B cell (primary cell): Measurements from ENCODE around the gene ABHD16A. TPM values are rescaled to one million over a fixed set of nuclear protein-coding genes. Genes with fewer than 3 reads are reported as not detected.
A peak's percentile ranks its signal among the peaks of the same experiment; 100 is the strongest.

Experiments
- ATAC-seq: fragments of 200-7000 bp; cut with Tn5 transposase; one replicate; pipeline ENCODE4 v1.10.0; 2021; ENCODE audit warnings: low read depth, mild to moderate bottlenecking, moderate number of reproducible peaks, moderate library complexity
- CTCF ChIA-PET: fragments of 350-600 bp; sonication (Branson Sonifier 250); formaldehyde crosslinking; loops from one replicate; lab custom pipeline; 2021; ENCODE audit warnings: antibody characterized with exemption, inconsistent platforms; lab: Charles Lee
- POLR2A ChIA-PET: fragments of 350-600 bp; sonication (Branson Sonifier 250); formaldehyde crosslinking; loops from one replicate; lab custom pipeline; 2021; ENCODE audit warnings: antibody characterized with exemption; lab: Charles Lee
- DNase-seq: peaks from one replicate; pipeline ENCODE4 v3.0.0; 2013
- H2AFZ ChIP-seq: 2 replicates; pipeline ENCODE4 v1.6.1; 2012; ENCODE audit warnings: mild to moderate bottlenecking, low read depth, low read length; ENCODE audit not compliant: insufficient read depth, poor library complexity, severe bottlenecking
- H3K27ac ChIP-seq, 2 donors: 1 replicate in 1 of 2; 2 replicates in 1 of 2; pipeline ENCODE4 v1.5.1; 2012 to 2013; ENCODE audit warnings: low read length in 2 of 2, mild to moderate bottlenecking in 2 of 2, moderate library complexity in 1 of 2
- H3K27me3 ChIP-seq, 4 experiments: fragments of 200-600 bp in 1 of 4; sonication (generic) in 1 of 4; replicated peaks in 1 of 4; 1 replicate in 2 of 4; 2 replicates in 2 of 4; pipeline versions ENCODE4 v1.6.1 to v1.7.0; 2013 to 2016; ENCODE audit warnings: low read length in 3 of 4, mild to moderate bottlenecking in 2 of 4, mixed read lengths in 1 of 4, moderate library complexity in 1 of 4; ENCODE audit not compliant: insufficient read depth in 4 of 4, control insufficient read depth in 3 of 4; ENCODE audit errors: control extremely low read depth in 1 of 4
- H3K36me3 ChIP-seq, 2 experiments: replicated peaks in 1 of 2; 1 replicate in 1 of 2; 2 replicates in 1 of 2; pipeline versions ENCODE4 v1.6.1 to v1.7.1; 2013; ENCODE audit warnings: low read length in 1 of 2; ENCODE audit not compliant: insufficient read depth in 2 of 2, control insufficient read depth in 1 of 2; ENCODE audit errors: control extremely low read depth in 1 of 2, extremely low read depth in 1 of 2
- H3K4me1 ChIP-seq, 2 donors: fragments of 200-600 bp in 1 of 2; sonication (generic) in 1 of 2; 1 replicate in 1 of 2; 2 replicates in 1 of 2; pipeline versions ENCODE4 v1.5.1 to v1.6.1; 2013 to 2017; ENCODE audit warnings: low read length in 2 of 2; ENCODE audit not compliant: control insufficient read depth in 2 of 2, insufficient read depth in 2 of 2
- H3K4me2 ChIP-seq: replicated peaks from 2 replicates; pipeline ENCODE3; 2012; ENCODE audit warnings: mild to moderate bottlenecking, low read depth, low read length; ENCODE audit not compliant: poor library complexity, severe bottlenecking
- H3K4me3 ChIP-seq, 5 experiments: fragments of 200-600 bp in 1 of 5; sonication (generic) in 1 of 5; 1 replicate in 3 of 5; 2 replicates in 2 of 5; pipeline versions ENCODE4 v1.5.1 to v1.7.0; 2011 to 2016; ENCODE audit warnings: low read length in 4 of 5, mild to moderate bottlenecking in 4 of 5, low read depth in 2 of 5, control low read depth in 1 of 5, moderate library complexity in 1 of 5; ENCODE audit not compliant: insufficient read depth in 1 of 5; ENCODE audit errors: control extremely low read depth in 1 of 5, extremely low read depth in 1 of 5
- H3K79me2 ChIP-seq: fragments of 200-600 bp; sonication (generic); one replicate; pipeline ENCODE4 v1.6.0; 2016; ENCODE audit warnings: low read length; ENCODE audit not compliant: control insufficient read depth, insufficient read depth
- H3K9ac ChIP-seq: fragments of 200-600 bp; sonication (generic); 2 replicates; pipeline ENCODE4 v1.6.1; 2017; ENCODE audit warnings: mild to moderate bottlenecking, low read length, moderate library complexity
- H3K9me3 ChIP-seq, 3 donors: one replicate each; pipeline versions ENCODE4 v1.6.1 to v1.7.1; 2013; ENCODE audit warnings: low read length in 2 of 3; ENCODE audit not compliant: control insufficient read depth in 2 of 3, insufficient read depth in 1 of 3; ENCODE audit errors: control extremely low read depth in 1 of 3
- H4K20me1 ChIP-seq: 2 replicates; pipeline ENCODE4 v1.6.0; 2012; ENCODE audit warnings: mild to moderate bottlenecking, low read length; ENCODE audit not compliant: insufficient read depth, control insufficient read depth, poor library complexity, severe bottlenecking
- H3K27ac Mint-ChIP-seq: one replicate; pipeline ENCODE4 v1.8.0; 2021; ENCODE audit warnings: mixed read lengths
- H3K27me3 Mint-ChIP-seq: one replicate; pipeline ENCODE4 v1.8.0; 2021; ENCODE audit warnings: mixed read lengths
- H3K4me1 Mint-ChIP-seq: one replicate; pipeline ENCODE4 v1.8.0; 2021; ENCODE audit warnings: mixed read lengths
- H3K4me3 Mint-ChIP-seq: one replicate; pipeline ENCODE4 v1.8.0; 2021; ENCODE audit warnings: mixed read lengths
- H3K9me3 Mint-ChIP-seq: one replicate; pipeline ENCODE4 v1.8.0; 2022; ENCODE audit warnings: mixed read lengths; ENCODE audit not compliant: insufficient read depth
- EZH2 ChIP-seq: IDR thresholded peaks from 2 replicates; pipeline ENCODE4 v1.6.1; 2012; ENCODE audit warnings: borderline replicate concordance, low read depth, mild to moderate bottlenecking, moderate library complexity, low read length; ENCODE audit not compliant: insufficient read depth, poor library complexity, severe bottlenecking
- WGBS: methylation state at CpG from one replicate; pipeline ENCODE4 v1.1.5; 2013; ENCODE audit warnings: missing lambda C conversion rate; ENCODE audit not compliant: insufficient coverage; 5-methylcytosine and 5-hydroxymethylcytosine counted together
- intact Hi-C: fragments of 100-400 bp; cut with micrococcal nuclease; formaldehyde crosslinking; loops from one replicate; pipeline ENCODE4 v1.10.0; 2022
- polyA plus RNA-seq: library from polyadenylated mRNA; depleted of rRNA; stranded (reverse); fragments of >200 nt; gene quantifications from 2 replicates; pipeline ENCODE4 v1.2.3, GENCODE V29; 2012
- total RNA-seq, 2 donors: library from RNA; stranded (reverse); fragments of 120-200 nt in 1 of 2; gene quantifications; 1 replicate in 1 of 2; 2 replicates in 1 of 2; pipeline versions ENCODE4 v1.2.3 to v1.2.4, GENCODE V29; 2013 to 2022
- TF ChIP-seq, protein P1 (sequence below): fragments of 200-600 bp; IDR thresholded peaks from one replicate; pipeline ENCODE4 v1.8.0; 2022; ENCODE audit warnings: antibody characterized with exemption, mild to moderate bottlenecking

The ABHD16A gene
- total and polyA plus RNA-seq, 2 donors (not counting 1 experiment from before 2014, with no cell fraction given) = 78.3 to 97.5 TPM

DNA sequence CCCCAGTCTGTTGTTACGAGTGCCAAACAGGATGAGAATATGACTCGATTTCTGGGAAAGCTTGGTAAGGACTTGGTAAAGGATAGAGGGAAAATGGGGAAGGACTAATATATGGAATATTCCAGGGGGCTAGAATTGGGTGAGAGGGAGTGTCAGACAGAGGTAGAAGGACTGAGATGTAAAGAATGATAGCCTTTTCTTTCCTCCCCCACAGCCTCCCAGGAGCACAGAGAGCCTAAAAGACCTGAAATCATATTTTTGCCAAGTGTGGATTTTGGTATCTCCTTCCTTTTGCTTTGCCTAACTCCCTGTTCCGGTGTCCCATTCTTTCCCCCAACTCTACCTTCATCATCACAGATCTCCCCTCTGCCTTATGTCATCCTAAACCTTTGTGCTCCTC lies 39.8 kb upstream of the ABHD16A start:
- no peak overlapping the region for H3K4me3 ChIP-seq
- peaks cover 24 to 25% of the 10 kb centered on the region in 2 donors for H3K4me1 ChIP-seq
- no peaks in the 10 kb centered on the region for H4K20me1 ChIP-seq
- H3K27me3 ChIP-seq = no peaks in the 10 kb centered on the region
- H3K36me3 ChIP-seq = peaks cover 4% of the 10 kb centered on the region in 2 experiments
- Mint-ChIP-seq H3K4me3 (no peak overlapping the region), H3K9me3 (no peaks in the 10 kb centered on the region), H3K4me1 (peaks cover 34% of the 10 kb centered on the region), H3K27me3 (no peaks in the 10 kb centered on the region), H3K27ac (no peak overlapping the region)
- intact Hi-C loops = no loop called here
- CTCF ChIA-PET = no interaction called here
- H2AFZ ChIP-seq = no peak overlapping the region
- ATAC-seq = no peak
- H3K79me2 ChIP-seq = peaks cover 19% of the 10 kb centered on the region
- POLR2A ChIA-PET = no interaction called here
- 100% methylated on average over 2 of the region's 3 CpGs for WGBS
- no peak for TF ChIP-seq EZH2
- TF ChIP-seq, protein P1, sequence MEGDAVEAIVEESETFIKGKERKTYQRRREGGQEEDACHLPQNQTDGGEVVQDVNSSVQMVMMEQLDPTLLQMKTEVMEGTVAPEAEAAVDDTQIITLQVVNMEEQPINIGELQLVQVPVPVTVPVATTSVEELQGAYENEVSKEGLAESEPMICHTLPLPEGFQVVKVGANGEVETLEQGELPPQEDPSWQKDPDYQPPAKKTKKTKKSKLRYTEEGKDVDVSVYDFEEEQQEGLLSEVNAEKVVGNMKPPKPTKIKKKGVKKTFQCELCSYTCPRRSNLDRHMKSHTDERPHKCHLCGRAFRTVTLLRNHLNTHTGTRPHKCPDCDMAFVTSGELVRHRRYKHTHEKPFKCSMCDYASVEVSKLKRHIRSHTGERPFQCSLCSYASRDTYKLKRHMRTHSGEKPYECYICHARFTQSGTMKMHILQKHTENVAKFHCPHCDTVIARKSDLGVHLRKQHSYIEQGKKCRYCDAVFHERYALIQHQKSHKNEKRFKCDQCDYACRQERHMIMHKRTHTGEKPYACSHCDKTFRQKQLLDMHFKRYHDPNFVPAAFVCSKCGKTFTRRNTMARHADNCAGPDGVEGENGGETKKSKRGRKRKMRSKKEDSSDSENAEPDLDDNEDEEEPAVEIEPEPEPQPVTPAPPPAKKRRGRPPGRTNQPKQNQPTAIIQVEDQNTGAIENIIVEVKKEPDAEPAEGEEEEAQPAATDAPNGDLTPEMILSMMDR = no peak
- no peak overlapping the region for H3K9ac ChIP-seq
- no peaks in the 10 kb centered on the region for H3K9me3 ChIP-seq
- DNase-seq = no peak
- H3K27ac ChIP-seq = no peak overlapping the region
- no peak overlapping the region for H3K4me2 ChIP-seq

DNA sequence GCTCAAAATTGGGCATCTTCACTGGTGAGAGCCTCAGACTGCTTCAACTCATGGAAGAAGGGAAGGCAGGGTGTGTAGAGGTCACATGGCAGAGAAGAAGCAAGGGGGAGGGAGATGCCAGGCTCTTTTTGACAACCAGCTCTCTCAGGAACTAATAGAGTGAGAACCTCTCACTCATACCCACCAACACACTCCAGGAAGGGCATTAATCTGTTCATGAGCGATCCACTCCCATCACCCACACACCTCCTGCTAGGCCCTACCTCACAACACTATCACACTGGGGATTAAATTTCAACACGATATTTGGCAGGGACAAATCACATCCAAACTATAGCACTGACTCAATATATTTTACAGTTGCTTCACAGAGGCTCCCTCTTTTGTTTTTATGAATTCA lies 38.7 kb upstream of the ABHD16A start:
- ATAC-seq (no peak), DNase-seq (no peak)
- Histone ChIP-seq H3K27ac (no peak overlapping the region), H3K4me1 (peaks cover 35% of the 10 kb centered on the region in 2 donors), H3K9ac (no peak overlapping the region), H3K4me2 (no peak overlapping the region), H3K27me3 (no peaks in the 10 kb centered on the region), H2AFZ (no peak overlapping the region), H3K9me3 (no peaks in the 10 kb centered on the region), H4K20me1 (no peaks in the 10 kb centered on the region), H3K79me2 (peaks cover 21% of the 10 kb centered on the region), H3K4me3 (no peak overlapping the region), H3K36me3 (peaks cover 0 to 4% of the 10 kb centered on the region in 2 experiments)
- Mint-ChIP-seq H3K9me3 (no peaks in the 10 kb centered on the region), H3K4me1 (peaks cover 44% of the 10 kb centered on the region), H3K27me3 (no peaks in the 10 kb centered on the region), H3K4me3 (peak overlapping the region; percentile 97), H3K27ac (no peak overlapping the region)
- intact Hi-C loops = no loop called here
- 100% methylated on average over 1 of the region's 2 CpGs for WGBS
- CTCF ChIA-PET = interaction anchor here (1.0 to 7.8 kb wide), 5 partner anchors 13 to 48 kb away, joined by 4 to 90 read pairs (median 34); partner anchors contain the start of genes DDAH2 and VWA7
- POLR2A ChIA-PET = interaction anchor here (0.6 to 0.7 kb wide), 2 partner anchors 30 to 350 kb away, joined by 3 read pairs; no protein-coding TSS in a partner anchor
- no peak for TF ChIP-seq EZH2
- TF ChIP-seq, protein P1 = no peak
